ENCODE results near the gene KLHL20.
"Not testable (repeated sequence)": the region's sequence is repeated elsewhere in the genome, so short reads cannot be mapped to it uniquely, and the experiment has no call there.

The KLHL20 gene

GRCh38 chr1:173717238-173717637, 2.5 kb downstream of the KLHL20 start:
- Mint-ChIP-seq H3K36me3 (peaks cover 15% of the 10 kb centered on the region), H3K9me3 (ENCODE audit: low read depth) (no peaks in the 10 kb centered on the region), H3K27ac (no peak overlapping the region), H3K4me3 (peak overlapping the region; percentile 75), H3K27me3 (peaks cover 1% of the 10 kb centered on the region), H3K4me1 (ENCODE audit: low read depth) (peaks cover 48% of the 10 kb centered on the region)

GRCh38 chr1:173731331-173731730, 16.6 kb downstream of the KLHL20 start:
- not testable (repeated sequence) for H3K4me3 Mint-ChIP-seq; H3K27ac Mint-ChIP-seq; H3K27me3 Mint-ChIP-seq; H3K4me1 Mint-ChIP-seq (ENCODE audit: low read depth); H3K9me3 Mint-ChIP-seq (ENCODE audit: low read depth)
- peaks cover 28% of the 10 kb centered on the region for H3K36me3 Mint-ChIP-seq

- peaks cover 31% of the 10 kb centered on the region for H3K4me1 Mint-ChIP-seq (ENCODE audit: low read depth)
- H3K9me3 Mint-ChIP-seq (ENCODE audit: low read depth): peaks cover 11% of the 10 kb centered on the region
- H3K27me3 Mint-ChIP-seq: no peaks in the 10 kb centered on the region
- H3K27ac Mint-ChIP-seq: no peak overlapping the region
- no peak overlapping the region for H3K4me3 Mint-ChIP-seq
- peaks cover 36% of the 10 kb centered on the region for H3K36me3 Mint-ChIP-seq
These were observed 19.1 kb downstream of the KLHL20 start for GRCh38 chr1:173733912-173734311.

- peaks cover 44% of the 10 kb centered on the region for H3K4me1 Mint-ChIP-seq (ENCODE audit: low read depth)
- peaks cover 11% of the 10 kb centered on the region for H3K9me3 Mint-ChIP-seq (ENCODE audit: low read depth)
- H3K36me3 Mint-ChIP-seq: peaks cover 45% of the 10 kb centered on the region
- H3K4me3 Mint-ChIP-seq, H3K27me3 Mint-ChIP-seq, H3K27ac Mint-ChIP-seq: not testable (repeated sequence)
These were observed 21.3 kb downstream of the KLHL20 start for GRCh38 chr1:173736104-173736503.

DNA sequence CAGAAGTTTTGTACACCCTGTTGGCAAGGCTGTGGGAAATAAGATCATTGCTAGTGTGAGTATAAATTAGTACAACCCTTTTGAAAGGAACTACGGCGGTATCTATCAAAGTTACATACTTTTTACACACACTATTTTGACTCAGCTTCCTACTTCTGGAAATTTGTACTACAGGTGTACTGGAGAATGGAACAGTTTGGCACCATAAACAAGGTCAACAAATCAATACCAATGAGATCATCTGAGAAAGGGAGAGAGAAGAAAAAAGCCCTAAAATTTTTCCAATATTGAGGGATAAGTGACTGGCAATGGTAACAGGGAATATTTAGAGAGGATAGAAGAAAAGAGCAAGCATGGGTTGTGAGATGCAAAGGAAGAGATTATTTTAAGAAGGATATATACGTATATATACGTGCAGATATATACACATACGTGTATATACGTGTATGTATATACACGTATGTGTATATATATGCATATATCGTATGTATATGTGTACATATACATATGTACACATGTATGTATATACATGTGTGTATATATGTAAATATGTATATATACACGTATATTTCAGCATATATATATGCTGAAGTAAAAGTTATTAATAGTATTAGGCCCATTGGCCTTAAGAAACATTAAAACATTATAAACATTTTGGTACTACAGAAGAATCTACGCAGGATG, 27.6 kb downstream of the KLHL20 start:
- peaks cover 51% of the 10 kb centered on the region for H3K4me1 Mint-ChIP-seq (ENCODE audit: low read depth)
- no peak overlapping the region for H3K4me3 Mint-ChIP-seq
- no peak overlapping the region for H3K27ac Mint-ChIP-seq
- no peaks in the 10 kb centered on the region for H3K27me3 Mint-ChIP-seq
- H3K9me3 Mint-ChIP-seq (ENCODE audit: low read depth): peaks cover 4% of the 10 kb centered on the region
- peaks cover 38% of the 10 kb centered on the region for H3K36me3 Mint-ChIP-seq

- H3K36me3 Mint-ChIP-seq: peaks cover 32% of the 10 kb centered on the region
- no peak overlapping the region for H3K4me3 Mint-ChIP-seq
- peaks cover 38% of the 10 kb centered on the region for H3K4me1 Mint-ChIP-seq (ENCODE audit: low read depth)
- no peak overlapping the region for H3K27ac Mint-ChIP-seq
- H3K9me3 Mint-ChIP-seq (ENCODE audit: low read depth): no peaks in the 10 kb centered on the region
- H3K27me3 Mint-ChIP-seq: no peaks in the 10 kb centered on the region
These were observed 29.9 kb downstream of the KLHL20 start for GRCh38 chr1:173744651-173745050.

- no peaks in the 10 kb centered on the region for H3K9me3 Mint-ChIP-seq (ENCODE audit: low read depth)
- no peak overlapping the region for H3K4me3 Mint-ChIP-seq
- peaks cover 20% of the 10 kb centered on the region for H3K4me1 Mint-ChIP-seq (ENCODE audit: low read depth)
- H3K36me3 Mint-ChIP-seq: peaks cover 15% of the 10 kb centered on the region
- H3K27ac Mint-ChIP-seq: no peak overlapping the region
- no peaks in the 10 kb centered on the region for H3K27me3 Mint-ChIP-seq
These were observed 34.4 kb downstream of the KLHL20 start for GRCh38 chr1:173749137-173749536.

DNA sequence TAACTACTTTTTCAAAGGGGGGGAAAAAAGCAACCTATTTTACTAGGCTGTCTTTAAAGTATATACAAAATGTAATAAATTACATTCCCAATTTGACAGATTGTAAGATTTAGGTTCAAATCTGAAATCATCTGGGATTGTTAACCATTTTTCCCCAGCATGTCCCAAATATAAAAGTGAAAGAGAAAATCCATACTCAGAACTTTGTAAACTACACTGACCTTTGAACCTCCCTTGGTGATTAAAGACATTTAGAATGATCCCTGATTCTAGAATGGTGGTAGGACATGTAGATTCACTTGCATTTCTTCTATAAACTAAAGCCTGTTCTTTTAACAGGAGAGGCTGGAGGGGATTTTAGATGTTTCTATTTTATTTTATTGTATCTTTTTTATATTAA, 39.0 kb downstream of the KLHL20 start:
- Mint-ChIP-seq H3K4me1 (ENCODE audit: low read depth) (no peaks in the 10 kb centered on the region), H3K27ac (no peak overlapping the region), H3K9me3 (ENCODE audit: low read depth) (no peaks in the 10 kb centered on the region), H3K36me3 (peaks cover 23% of the 10 kb centered on the region), H3K4me3 (no peak overlapping the region), H3K27me3 (no peaks in the 10 kb centered on the region)

- peaks cover 48% of the 10 kb centered on the region for H3K36me3 Mint-ChIP-seq
- no peaks in the 10 kb centered on the region for H3K4me1 Mint-ChIP-seq (ENCODE audit: low read depth)
- H3K4me3 Mint-ChIP-seq: no peak overlapping the region
- no peaks in the 10 kb centered on the region for H3K27me3 Mint-ChIP-seq
- no peak overlapping the region for H3K27ac Mint-ChIP-seq
- no peaks in the 10 kb centered on the region for H3K9me3 Mint-ChIP-seq (ENCODE audit: low read depth)
These were observed 42.9 kb downstream of the KLHL20 start for GRCh38 chr1:173757666-173758065.

DNA sequence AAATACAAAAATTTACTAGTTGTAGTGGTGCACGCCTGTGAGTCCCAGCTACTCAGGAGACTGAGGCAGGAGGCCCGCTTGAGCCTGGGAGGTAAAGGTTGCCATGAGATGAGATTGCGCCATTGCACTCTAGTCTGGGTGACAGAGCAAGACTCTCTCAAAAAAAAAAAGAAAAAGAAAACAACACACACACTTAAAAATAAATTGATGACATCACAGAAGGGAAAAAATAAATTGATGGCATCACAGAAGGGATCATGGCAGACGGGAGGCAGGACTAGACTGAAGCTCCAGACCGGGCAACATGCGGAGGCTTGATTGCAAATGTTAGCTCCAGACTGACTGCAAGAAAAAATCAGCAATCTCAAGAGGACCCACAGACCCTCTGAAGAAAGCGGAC, 43.3 kb downstream of the KLHL20 start:
- Mint-ChIP-seq H3K4me3 (no peak overlapping the region), H3K27ac (no peak overlapping the region), H3K4me1 (ENCODE audit: low read depth) (no peaks in the 10 kb centered on the region), H3K36me3 (peaks cover 52% of the 10 kb centered on the region), H3K9me3 (ENCODE audit: low read depth) (no peaks in the 10 kb centered on the region), H3K27me3 (no peaks in the 10 kb centered on the region)

GRCh38 chr1:173758980-173759379, 44.2 kb downstream of the KLHL20 start:
- Mint-ChIP-seq H3K4me1 (ENCODE audit: low read depth) (no peaks in the 10 kb centered on the region), H3K27me3 (no peaks in the 10 kb centered on the region), H3K36me3 (peaks cover 58% of the 10 kb centered on the region), H3K4me3 (no peak overlapping the region), H3K9me3 (ENCODE audit: low read depth) (no peaks in the 10 kb centered on the region), H3K27ac (no peak overlapping the region)

DNA sequence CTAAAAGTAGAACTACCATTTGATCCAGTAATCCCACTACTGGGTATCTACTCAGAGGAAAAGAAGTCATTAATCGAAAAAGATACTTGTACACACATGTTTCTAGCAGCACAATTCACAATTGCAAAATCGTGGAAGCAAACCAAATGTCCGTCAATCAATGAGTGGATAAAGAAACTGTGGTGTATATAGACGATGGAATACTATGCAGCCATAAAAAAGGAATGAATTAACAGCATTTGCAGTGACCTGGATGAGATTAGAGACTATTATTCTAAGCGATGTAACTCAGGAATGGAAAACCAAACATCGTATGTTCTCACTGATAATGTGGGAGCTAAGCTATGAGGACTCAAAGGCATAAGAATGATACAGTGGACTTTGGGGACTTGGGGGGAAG, 49.5 kb downstream of the KLHL20 start:
- H3K4me3 Mint-ChIP-seq; H3K27ac Mint-ChIP-seq; H3K9me3 Mint-ChIP-seq (ENCODE audit: low read depth); H3K4me1 Mint-ChIP-seq (ENCODE audit: low read depth); H3K27me3 Mint-ChIP-seq: not testable (repeated sequence)
- peaks cover 48% of the 10 kb centered on the region for H3K36me3 Mint-ChIP-seq

GRCh38 chr1:173768206-173768605, 53.4 kb downstream of the KLHL20 start:
- H3K4me1 Mint-ChIP-seq (ENCODE audit: low read depth): peaks cover 7% of the 10 kb centered on the region
- peaks cover 17% of the 10 kb centered on the region for H3K36me3 Mint-ChIP-seq
- no peaks in the 10 kb centered on the region for H3K9me3 Mint-ChIP-seq (ENCODE audit: low read depth)
- H3K4me3 Mint-ChIP-seq: no peak overlapping the region
- H3K27ac Mint-ChIP-seq: peak overlapping the region; percentile 41
- H3K27me3 Mint-ChIP-seq: no peaks in the 10 kb centered on the region

DNA sequence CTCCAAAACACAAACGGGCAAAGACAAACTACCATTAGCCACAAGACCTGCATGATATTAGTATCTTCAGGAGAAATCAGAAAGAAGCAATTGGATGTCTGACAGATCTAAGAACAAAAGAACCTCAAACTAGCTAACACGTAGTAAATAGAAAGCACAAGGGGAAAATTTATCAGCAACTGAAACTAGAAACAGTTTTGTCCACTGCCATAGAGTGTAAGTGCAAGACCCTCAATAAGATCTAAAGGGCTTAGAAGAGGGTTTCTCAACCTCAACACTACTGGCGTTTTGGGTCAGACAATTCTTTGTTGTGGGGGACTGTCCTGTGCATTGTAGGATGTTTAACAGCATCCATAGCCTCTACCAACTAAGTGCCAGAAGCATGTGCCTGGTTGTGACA, 54.0 kb downstream of the KLHL20 start:
- H3K27ac Mint-ChIP-seq: peak overlapping the region; percentile 41
- H3K36me3 Mint-ChIP-seq: peaks cover 11% of the 10 kb centered on the region
- H3K27me3 Mint-ChIP-seq: no peaks in the 10 kb centered on the region
- H3K9me3 Mint-ChIP-seq (ENCODE audit: low read depth): no peaks in the 10 kb centered on the region
- peaks cover 7% of the 10 kb centered on the region for H3K4me1 Mint-ChIP-seq (ENCODE audit: low read depth)
- no peak overlapping the region for H3K4me3 Mint-ChIP-seq

GRCh38 chr1:173770330-173770729, 55.5 kb downstream of the KLHL20 start:
- H3K27me3 Mint-ChIP-seq; H3K9me3 Mint-ChIP-seq (ENCODE audit: low read depth); H3K36me3 Mint-ChIP-seq; H3K4me3 Mint-ChIP-seq; H3K4me1 Mint-ChIP-seq (ENCODE audit: low read depth): not testable (repeated sequence)
- peak overlapping the region; percentile 24 for H3K27ac Mint-ChIP-seq

DNA sequence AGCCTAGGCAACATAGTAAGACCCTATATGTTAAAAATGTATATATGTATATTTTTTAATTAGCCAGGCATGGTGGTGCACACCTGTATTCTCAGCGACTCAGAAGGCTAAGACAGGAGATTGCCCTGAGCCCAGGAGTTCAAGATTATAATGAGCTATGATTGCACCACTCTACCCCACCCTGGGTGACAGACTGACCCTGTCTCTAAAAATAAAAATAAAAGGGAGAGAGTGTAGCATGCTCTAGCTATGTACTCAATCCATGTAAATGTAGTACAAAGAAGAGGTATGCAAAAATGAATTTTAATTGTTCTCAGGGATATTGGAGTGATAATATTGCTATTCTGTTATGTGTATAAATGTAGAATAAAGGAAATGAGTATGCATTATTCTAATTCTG, 56.8 kb downstream of the KLHL20 start:
- Mint-ChIP-seq H3K27me3 (no peaks in the 10 kb centered on the region), H3K27ac (peak overlapping the region; percentile 51), H3K4me1 (ENCODE audit: low read depth) (peaks cover 7% of the 10 kb centered on the region), H3K4me3 (no peak overlapping the region), H3K9me3 (ENCODE audit: low read depth) (no peaks in the 10 kb centered on the region), H3K36me3 (peaks cover 16% of the 10 kb centered on the region)
